HG02678 (cell line): ENCODE data around the gene OR2M3.
"Not testable (repeated sequence)": the region's sequence is repeated elsewhere in the genome, so short reads cannot be mapped to it uniquely, and the experiment has no call there.

ENCODE experiments used
- ATAC-seq: cut with Tn5 transposase; IDR thresholded peaks from one replicate; pipeline ENCODE4 v1.9.1; 2021; ENCODE audit warnings: mild to moderate bottlenecking, moderate library complexity; ENCODE audit not compliant: unreplicated experiment

The OR2M3 gene, protein sequence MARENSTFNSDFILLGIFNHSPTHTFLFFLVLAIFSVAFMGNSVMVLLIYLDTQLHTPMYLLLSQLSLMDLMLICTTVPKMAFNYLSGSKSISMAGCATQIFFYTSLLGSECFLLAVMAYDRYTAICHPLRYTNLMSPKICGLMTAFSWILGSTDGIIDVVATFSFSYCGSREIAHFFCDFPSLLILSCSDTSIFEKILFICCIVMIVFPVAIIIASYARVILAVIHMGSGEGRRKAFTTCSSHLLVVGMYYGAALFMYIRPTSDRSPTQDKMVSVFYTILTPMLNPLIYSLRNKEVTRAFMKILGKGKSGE

DNA sequence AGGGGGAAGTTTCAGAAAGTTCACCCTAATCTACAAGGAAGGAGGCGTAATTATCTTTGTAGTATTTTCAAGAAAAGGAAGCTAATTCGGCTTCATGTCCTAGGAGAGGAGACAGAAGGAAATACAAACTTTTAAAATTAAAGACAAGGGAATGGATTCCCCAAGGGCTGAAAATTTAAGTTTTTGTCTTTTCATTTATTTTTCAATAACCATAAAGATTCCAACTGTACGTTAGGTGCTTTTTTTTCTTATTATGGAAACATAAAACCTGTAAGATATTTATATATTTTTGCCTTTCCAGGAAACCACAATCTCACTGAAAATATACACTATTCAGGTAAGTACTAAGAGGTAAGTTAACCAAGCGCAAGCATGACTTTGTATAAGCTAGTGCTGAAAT, at the start of gene OR2M3:
Gene OR2M3 (plus strand): TSS at position 301 of the 400 bp plus-strand sequence. CDS start 5,803 bp downstream, outside the sequence.
- no peak for ATAC-seq

- no peak for ATAC-seq
Observed at GRCh38 chr1:248152056-248152827, 44.8 kb upstream of the OR2M3 start.

GRCh38 chr1:248155927-248156326, 41.1 kb upstream of the OR2M3 start:
- no peak for ATAC-seq

DNA sequence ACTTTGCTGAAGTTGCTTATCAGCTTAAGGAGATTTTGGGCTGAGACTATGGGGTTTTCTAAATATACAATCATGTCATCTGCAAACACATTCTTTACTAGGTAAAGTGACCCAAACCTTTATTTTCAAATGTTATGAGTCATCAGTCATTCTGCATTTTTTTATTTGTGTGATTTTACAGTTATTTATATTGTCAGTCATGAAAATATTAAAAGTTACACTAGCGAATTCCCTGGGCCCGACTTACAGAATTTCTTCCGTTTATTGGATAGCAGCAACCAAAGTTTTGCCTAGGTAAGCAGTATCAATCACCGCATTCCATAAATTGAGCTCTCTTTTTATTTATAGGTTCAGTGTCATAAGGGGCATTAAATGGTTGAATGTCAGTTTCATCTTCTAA, 38.3 kb upstream of the OR2M3 start:
- no peak for ATAC-seq

GRCh38 chr1:248164031-248164430, 33.0 kb upstream of the OR2M3 start:
- no peak for ATAC-seq

DNA sequence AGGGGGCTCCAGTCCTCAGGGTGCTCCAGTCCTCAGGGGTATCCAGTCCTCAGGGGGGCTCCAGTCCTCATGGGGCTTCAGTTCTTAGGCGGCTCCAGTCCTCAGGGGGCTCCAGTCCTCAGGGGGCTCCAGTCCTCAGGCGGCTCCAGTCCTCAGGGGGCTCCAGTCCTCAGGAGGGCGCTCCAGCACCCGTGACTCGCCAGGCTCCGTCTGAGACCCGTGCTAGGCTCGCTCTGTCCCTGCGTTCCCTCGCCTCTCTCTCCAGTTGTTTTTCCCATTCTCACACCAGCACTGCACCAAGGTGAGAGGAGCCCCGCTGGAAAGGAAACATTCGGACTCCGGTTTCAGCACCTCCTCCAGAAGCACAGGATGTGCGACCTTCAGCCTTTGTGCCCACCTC, 31.9 kb upstream of the OR2M3 start:
- no peak for ATAC-seq

DNA sequence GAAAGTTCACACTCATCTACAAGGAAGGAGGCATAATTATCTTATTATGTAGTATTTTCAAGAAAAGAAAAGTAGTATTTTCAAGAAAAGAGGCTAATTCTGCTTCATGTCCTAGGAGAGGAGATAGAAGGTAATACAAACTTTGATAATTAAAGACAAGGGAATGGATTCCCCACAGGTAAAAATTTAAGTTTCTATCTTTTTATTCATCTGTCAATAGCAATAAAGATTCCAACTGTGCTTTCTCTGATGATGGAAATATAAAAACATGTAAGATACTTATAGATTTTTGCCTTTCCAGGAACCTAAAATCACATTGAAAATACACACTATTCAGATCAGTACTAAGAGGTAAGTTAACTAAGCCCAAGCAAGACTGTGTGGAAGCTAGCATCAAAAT, 22.5 kb upstream of the OR2M3 start, which contains the start of gene OR2M2:
Gene OR2M2 (plus strand): TSS at position 301 of the 400 bp plus-strand sequence. CDS start 5,165 bp downstream, outside the sequence.
- ATAC-seq: no peak

DNA sequence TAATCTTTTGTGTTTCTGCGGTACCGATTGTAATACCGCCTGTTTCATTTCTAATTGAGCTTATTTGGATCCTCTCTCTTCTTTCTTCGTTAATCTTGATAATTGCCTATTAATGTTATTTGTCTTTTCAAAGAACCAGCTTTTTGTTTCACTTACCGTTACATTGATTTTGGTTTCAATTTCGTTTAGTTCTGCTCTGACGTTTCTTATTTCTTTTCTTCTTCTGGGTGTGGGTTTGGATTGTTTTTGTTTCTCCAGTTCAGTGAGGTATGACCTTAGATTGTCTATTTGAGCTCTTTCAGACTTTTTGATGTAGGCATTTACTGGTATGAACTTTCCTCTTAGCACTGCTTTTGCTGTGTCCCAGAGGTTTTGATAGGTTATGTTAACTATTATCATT, 13.1 kb upstream of the OR2M3 start:
- ATAC-seq: no peak

- no peak for ATAC-seq
Observed at GRCh38 chr1:248187363-248187762, 9.7 kb upstream of the OR2M3 start.

DNA sequence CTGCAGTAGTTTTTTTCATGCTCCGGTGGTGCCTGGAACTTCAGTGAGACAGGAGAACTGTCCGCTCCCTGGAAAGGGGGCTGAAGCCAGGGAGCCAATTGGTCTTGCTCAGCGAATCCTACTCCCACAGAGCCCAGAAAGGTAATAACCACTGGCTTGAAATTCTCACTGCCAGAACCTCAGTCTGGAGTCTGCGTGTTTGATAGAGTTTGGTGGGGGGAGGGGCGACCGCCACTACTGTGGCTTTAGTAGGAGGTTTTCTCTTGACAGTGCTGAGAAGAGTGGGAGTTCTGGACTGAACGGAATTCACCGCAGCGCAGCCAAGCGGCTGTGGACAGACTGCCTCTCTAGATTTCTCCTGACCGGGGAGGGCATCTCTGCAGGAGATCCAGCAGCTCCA, 8.0 kb upstream of the OR2M3 start:
- no peak for ATAC-seq

DNA sequence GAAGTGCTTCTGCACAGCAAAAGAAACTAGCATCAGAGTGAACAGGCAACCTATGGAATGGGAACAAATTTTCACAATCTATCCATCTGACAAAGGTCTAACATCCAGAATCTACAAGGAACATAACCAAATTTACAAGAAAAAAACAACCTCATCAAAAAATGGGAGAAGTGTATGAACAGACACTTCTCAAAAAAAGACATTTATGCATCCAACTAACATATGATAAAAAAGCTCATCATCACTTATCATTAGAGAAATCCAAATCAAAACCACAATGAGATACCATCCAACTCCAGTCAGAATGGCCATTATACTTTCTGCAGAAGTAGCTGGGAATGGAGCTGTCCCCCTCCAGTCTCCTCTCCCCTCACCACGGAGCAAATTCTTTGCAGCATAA, 2.9 kb upstream of the OR2M3 start:
- ATAC-seq: no peak

DNA sequence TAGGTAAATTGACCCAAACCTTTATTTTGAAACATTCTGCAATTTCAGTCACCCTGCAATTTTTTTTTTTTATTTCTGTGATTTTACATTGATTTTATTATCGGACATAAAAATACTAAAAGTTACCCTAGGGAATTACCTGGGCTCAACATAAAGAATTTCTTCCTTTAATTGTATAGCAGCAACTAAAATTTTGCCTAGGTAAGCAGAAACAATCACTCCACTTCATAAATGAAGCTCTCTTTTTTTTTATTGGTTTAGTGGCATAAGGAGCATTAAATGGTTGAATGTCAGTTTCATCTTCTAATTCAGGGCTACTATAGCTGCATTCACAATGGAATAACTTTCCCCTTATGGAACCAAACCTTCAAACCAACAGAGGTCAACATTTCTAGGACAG, 18.8 kb downstream of the OR2M3 start:
- ATAC-seq: no peak

DNA sequence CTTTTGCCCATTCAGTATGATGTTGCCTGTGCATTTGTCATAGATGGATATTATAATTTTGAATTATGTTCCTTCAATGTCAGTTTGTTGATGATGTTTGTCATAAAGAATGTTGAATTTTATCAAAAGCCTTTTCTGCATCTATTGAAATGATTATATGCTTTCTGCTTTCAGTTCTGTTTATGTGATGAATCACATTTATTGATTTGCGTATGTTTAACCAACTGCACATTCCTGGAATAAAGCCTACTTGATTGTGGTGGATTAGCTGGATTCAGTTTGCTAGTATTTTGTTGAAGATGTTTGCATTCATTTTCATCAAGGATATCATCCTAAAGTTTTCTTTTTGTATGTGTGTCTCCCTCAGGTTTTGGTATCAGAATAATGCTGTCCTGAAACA, 28.5 kb downstream of the OR2M3 start:
- no peak for ATAC-seq

DNA sequence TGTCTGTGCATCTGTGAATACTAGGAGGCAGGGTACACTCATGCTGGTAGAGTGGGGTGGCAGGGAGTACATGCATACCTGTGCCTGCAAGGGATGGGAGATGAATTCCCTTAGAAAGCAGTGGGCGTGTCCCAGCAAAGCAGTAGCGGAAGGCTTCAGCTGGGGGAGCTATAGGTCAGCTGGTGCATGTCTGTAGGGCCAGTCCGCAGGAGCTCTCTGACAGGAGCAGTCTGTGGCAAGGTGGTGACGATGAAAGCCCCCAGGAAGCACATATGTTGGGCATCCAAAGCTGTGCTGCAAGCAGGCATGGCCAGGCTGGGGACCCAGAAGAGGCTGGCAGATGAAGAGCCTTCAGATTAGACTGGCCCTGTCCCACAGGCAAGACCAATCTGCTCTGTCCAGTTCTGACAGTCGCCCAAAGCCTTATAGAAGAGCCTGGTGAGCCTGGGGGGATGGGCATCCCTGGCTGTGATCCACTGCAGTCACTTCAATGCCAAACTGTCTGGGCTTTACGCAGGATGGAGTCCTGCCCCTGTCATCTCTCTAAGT, 32.4 kb downstream of the OR2M3 start:
- no peak for ATAC-seq

DNA sequence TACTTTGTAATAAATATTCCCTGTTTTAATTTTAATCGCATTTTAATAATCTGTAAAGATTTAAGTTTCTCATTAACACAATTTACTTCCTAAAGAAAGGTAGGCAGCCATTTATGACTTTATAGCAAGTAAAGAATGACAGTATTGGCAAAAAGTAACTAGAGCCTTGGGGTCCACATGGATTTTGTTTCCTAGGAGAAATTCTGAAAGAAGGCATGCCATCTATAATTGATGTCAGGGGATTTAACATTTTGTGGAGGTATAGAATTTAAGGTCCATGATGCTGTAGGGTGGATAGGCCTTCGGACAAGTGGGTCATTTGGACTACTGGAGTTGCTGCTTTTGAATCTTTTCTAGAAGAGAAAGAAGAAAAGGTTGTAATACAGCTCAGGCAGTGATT, 34.1 kb downstream of the OR2M3 start, which contains the start of gene OR2M4:
Gene OR2M4 (plus strand): TSS at position 301 of the 400 bp plus-strand sequence. CDS start 7,512 bp downstream, outside the sequence.
- ATAC-seq: no peak

GRCh38 chr1:248239478-248239877, 42.4 kb downstream of the OR2M3 start:
- ATAC-seq: no peak

GRCh38 chr1:248243204-248243603, 46.1 kb downstream of the OR2M3 start:
- ATAC-seq: peak; percentile 92

DNA sequence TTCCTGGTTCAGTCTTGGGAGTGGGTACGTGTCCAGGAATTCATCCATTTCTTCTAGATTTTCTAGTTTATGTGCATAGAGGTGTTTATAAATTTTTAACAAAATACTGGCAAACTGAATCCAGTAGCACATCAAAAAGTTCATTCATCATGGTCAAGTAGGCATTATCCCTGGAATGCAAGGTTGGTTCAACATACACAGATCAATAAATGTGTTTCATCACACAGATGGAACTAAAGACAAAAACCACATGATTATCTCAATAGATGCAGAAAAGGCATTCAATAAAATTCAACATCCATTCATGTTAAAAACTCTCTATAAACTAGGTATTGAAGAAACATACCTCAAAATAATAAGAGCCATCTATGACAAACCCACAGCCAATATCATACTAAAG, 62.2 kb downstream of the OR2M3 start:
- not testable (repeated sequence) for ATAC-seq
